COR-L47 (cell line): ENCODE results near the gene ADGRL3.
"Not testable (repeated sequence)": the region's sequence is repeated elsewhere in the genome, so short reads cannot be mapped to it uniquely, and the experiment has no call there.

Source experiments
- DNase-seq: peaks from one replicate; lab custom pipeline; 2025; lab: John Stamatoyannopoulos, UW

The ADGRL3 gene

DNA sequence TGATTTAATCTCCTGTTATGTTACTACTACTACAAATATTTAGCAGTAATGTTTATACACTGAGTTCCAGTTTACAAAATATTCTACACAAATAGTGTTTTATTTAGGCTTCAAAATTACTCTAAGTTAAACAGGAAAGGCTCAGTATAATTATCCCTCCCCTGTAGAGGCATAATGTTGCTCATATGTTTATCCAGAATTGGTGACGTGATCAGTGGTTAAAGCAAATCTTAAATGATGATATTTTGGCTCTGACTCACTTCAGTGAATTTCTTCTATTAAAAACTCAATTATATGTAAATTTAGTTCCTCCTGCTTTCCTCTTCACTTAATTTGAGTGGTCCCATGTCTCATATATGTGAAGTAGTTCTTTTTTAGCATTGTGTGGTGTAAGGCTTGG, 438.5 kb downstream of the ADGRL3 start:
- no peak for DNase-seq

DNA sequence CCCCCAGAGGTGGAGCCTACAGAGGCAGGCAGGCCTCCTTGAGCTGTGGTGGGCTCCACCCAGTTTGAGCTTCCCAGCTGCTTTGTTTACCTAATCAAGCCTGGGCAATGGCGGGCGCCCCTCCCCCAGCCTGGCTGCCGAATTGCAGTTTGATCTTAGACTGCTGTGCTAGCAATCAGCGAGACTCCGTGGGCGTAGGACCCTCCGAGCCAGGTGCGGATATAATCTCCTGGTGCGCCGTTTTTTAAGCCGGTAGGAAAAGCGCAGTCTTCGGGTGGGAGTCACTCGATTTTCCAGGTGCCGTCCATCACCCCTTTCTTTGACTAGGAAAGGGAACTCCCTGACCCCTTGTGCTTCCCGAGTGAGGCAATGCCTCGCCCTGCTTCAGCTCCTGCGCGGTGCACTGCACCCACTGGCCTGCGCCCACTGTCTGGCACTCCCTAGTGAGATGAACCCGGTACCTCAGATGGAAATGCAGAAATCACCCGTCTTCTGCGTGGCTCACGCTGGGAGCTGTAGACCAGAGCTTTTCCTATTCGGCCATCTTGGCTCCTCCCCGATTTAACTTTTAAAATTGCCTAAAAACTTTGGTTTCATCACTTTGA, 446.7 kb downstream of the ADGRL3 start:
- DNase-seq: not testable (repeated sequence)

DNA sequence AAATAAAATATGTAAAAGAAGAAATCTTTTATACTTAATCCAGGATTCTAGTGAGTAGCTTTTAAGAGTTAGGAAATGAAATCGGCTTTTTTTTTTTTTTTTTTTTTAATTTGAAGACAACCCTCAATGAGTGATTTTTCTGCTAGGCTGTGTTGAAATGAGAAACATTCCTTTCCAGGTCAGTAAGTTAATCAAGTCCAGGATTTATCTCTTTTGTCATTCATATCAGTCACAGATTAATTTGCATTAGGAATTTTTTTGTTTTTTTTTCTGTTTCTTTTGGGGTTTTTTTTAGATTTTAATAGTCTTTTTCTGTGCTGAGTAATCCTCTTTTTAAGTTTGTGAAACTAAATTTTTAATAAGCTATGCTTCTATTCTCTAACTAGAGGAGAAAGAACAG, 448.1 kb downstream of the ADGRL3 start:
- DNase-seq: no peak

DNA sequence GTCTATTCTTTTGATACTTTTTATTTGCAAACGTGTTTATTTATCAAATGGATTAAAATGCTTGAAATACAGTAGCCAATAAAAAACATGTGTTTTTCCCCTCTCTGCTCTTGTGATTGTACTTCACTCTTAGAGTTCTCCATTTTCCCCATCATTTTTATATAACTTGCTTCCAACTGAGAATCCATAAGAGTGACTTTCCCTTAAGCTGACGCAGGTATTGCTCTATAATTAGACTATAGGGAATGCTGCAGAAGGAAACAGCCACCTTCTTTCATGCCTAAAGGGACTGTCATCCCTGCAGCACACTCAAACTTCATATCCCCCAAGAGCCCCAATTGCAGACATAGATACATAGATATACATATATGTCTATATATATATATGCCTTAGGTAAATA, 456.9 kb downstream of the ADGRL3 start:
- DNase-seq: no peak

DNA sequence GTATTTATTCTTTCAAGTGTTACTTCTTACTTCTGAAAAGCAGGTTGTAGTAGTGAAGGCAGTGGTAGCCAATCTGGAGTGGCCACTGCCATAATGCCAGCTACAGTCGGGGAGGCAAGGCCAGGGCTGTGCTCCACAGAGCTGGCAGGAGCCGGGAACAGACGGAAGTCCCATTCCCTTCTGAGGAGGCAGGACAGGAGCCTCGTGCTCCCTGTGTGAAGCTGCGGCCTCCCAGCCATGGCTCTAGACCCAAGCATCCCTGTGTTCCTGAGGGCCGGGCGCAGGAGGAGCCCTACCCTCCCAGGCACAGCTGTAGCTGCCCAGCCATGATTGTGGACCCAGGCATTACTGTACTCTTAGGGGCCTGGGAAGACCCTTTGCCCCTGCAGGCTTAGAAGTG, 461.8 kb downstream of the ADGRL3 start:
- no peak for DNase-seq

DNA sequence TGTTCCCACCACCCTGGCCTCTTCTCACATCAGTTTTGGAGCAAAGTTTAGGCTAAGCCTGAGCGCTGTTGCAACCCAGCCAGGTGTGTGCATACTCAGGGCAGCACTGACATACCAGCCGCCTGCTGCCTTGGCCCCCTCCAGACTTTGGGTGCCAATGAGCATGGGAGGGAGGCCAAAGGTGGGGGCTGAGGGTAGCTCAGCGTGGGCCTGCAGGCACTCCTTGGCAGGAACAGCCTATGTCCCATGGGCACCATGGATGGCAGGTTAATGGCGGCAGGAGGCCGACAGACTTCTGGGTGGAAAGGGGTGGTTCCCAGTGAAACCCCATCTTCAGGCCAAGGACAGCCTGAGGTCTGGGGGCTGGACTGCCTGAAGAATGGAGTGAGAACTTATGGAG, 462.2 kb downstream of the ADGRL3 start:
- DNase-seq: no peak

DNA sequence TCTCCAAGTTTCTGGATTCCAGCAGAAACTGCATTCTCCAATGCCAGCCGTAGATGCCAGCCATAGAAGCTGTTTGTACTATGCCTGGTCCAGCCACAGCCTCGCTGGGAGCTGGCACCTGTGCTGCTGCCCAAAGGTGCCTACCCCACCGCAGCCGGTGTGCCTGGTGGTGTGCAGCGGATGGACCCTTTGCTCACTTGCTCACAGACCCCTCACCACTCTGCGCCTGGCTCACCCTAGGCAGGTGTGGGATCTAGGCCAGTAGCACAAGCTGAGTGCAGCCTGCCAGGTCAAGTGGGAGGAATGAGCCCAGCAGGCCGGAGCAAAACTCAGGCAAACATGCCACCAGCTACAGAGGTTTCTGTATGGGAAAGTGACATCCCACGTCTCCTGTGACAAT, 463.2 kb downstream of the ADGRL3 start:
- DNase-seq: no peak

DNA sequence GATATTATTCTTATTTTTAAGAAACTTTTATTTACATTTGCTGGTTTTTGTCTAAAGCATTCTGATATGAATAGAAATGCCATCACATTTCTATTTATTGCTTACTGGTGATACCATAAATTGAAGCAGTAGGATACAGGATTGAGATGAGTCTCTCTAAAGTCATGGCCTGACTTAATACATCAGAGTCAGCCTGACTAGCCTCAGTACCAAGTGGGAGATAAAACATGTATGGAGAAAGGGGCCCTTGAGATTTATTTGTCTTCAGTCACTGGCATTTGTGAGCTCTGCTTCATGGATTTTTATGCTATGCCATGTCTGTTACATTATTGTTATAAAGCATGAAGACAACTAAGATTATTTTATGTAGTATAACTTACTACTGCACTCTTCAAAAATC, 465.5 kb downstream of the ADGRL3 start:
- no peak for DNase-seq

DNA sequence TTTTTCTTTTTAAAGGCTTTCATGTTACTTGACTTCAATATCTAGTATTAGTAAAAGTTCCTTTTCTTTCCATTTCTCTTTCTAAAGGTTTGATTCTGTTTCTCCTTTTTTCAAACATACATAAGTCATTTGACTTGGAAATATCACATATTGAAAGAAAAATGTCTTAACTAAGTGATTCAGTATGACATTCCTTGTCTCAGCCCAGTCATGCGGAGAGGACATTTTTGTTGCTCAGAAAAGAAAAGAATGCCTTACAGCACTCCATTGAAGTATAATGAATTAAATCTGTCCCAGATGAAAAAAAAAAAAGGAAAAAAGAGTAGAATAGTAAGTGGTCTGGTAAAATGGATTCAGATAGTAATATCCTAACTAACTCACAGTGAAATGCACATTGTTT, 466.1 kb downstream of the ADGRL3 start:
- DNase-seq: no peak

DNA sequence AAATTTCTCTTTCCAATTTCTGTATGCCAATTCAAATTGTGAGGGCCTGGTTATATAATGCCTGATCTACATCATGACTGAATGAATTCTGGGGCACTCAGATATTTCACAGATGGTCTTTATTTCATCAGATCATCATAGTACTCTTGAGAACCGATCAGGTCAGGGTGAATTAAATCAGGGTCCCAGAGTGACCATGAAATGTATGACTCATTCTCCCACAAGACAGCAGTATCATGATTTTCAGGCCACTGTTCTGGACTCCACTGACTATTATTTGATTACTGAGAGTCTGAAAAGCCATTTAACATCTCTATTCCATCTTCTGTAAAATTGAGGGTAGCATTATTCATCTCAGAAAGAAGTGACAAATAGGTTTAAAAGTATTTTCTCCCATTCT, 471.5 kb downstream of the ADGRL3 start:
- no peak for DNase-seq

DNA sequence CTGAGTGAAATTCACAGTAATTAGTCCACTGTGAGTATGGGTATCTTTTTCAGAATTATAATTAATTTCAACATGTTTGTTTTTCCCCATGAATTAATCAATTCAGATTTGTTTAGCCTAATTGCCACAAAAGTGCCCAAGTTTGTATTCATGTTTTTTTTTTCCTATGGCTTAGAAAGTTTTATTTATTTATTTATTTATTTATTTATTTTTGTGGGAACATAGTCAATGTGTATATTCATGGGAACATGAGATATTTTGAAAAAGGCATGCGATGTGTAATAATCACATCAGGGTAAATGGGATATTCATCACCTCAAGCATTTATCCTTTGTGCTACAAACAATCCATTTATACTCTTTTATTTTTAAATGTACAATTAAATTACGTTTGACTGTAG, 475.3 kb downstream of the ADGRL3 start:
- no peak for DNase-seq

DNA sequence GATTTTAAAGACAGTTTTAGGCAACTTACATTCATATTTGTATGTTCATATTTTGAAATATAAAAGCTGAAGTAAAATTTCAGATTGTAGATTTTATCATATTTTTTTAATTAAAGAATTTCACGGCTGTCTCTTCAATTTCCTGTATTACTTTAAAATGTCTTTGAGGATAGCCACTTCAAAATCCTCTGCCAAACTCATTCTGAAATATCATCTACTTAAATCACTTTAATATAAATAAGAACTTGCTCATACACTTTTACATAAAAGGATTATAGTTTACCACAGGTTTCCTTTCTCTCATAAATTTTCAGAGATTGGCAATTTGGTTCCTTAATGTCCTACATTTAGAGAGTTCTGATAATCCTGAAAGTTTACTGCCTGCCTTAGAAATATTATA, 478.2 kb downstream of the ADGRL3 start:
- no peak for DNase-seq

DNA sequence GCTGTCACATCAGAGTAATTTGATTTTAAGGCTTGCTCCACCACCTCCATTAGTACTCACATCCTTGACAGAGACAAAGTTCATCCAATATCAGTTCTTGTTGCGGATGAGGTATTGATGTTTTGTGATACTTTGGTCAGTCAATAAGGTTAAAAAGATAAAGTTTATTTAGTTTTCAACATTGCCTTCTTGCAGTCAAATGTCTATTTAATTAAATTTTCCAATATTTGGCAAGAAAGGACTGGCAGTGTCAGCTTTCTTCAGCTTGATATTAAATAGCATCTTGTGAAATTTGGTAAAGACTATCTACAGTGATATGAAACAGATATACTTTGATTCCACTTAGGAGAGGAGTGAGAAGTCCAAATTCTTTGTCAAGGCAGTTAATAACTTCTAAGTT, 493.4 kb downstream of the ADGRL3 start:
- no peak for DNase-seq

DNA sequence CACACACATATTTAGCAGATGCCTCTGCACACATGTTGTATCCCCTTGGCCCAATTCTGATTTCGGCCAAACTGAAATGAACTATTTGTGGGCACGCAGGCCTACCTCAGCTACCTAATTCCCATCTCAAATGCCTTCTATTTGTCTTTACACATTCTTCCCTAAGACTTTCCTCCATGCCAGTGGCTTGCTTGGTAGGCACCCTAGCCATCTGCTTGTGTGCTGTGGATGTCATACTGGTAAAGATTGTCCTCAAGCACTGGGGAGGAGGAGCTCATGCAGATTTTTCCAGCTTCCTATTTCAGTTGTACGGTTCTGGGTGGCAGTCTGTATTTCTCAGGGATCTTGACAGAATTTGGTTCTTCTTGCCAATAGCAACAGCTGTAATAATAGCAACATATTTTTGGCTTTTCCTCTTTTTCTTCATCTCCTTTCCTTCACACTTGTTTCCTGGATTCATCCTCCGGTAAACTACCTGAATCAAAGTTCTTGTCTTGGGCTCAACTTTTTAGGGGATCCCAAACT, 514.3 kb downstream of the ADGRL3 start:
- no peak for DNase-seq

DNA sequence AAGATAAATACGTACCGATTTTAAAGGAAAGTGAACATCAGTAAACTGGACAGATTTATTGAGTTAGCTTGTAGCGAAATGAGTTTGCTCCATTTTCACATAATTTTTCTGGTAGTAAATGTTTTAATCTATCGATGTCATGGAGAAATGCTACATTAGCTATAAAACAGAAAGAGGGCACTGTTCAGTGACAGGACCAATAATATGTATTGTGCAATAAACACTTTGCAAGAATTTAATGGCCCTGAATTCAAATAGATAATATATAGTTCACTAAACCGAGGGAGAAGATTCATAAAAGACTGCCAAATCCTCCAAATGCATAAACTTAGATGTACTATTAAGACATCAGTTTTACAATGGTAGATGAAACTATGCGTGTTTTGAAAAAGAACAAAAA, 516.3 kb downstream of the ADGRL3 start:
- no peak for DNase-seq

DNA sequence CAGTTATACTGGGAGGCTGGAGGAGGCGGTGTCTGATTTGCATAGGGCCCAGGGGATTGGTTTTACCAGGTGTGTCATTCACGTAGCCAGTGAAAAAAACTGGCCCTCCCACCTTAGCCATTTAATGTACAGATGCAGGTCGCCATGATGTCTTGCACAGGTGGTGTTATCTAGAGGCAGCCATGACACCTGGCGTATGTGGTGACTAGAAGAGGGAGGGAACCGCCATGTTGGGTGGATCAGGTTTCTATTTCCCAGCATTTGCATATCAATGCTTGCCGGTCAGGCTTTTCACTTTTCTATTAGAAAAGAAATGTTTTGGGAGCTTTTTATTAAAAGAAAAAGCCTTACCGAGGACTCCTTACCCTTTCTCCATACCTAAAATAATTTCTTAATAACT, 523.4 kb downstream of the ADGRL3 start:
- no peak for DNase-seq

DNA sequence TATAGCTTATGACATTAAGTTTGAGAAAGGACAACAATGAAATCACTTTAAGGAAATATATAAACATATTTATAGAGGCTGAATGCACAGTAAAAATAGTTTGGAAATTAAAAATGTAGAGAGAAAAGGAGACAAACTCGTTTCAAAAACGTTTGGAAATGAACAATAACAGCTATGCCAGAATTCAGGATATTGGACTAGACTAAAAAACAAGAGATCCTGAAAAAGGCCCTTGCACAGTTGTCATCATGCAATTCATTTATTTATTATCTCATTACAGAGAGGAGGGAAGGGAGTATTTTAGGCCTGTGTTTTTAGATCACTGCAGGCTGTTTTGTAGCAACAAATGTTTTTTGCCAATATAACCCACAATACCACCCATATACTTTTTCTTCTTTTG, 527.2 kb downstream of the ADGRL3 start:
- no peak for DNase-seq

DNA sequence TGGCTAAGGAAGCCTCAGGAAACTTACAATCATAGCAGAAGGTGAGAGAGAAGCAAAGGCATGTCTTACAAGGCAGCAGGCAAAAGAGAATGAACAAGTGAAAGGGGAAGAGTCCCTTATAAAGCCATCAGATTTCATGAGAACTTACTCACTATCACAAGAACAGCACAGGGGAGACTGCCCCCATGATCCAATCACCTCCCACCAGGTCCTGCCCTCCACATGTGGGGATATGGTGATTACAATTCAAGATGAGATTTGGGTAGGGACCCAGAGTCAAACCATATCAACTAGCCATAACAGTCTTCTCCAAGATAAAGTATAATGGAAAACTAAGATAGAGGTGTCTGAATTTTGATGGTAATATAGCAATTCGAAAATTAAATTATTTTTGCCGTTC, 534.3 kb downstream of the ADGRL3 start:
- no peak for DNase-seq

DNA sequence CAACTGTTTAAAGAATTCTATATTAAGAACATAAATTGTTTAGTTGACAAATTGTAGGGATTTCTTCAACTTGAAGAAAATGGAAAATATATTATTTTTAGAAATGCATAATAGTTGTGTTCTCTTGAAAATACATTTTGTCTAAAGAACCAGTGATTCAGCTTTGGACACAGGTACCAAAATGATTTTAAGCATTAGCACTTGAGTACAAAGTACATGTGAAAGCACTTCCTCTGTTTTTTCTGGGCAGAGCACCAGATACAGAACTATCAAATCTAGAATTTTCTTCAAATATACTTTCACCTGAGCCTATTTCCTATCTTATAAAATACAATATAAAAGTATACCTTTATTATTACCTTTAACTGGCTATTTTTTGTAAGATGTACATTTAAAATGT, 539.8 kb downstream of the ADGRL3 start:
- DNase-seq: no peak

DNA sequence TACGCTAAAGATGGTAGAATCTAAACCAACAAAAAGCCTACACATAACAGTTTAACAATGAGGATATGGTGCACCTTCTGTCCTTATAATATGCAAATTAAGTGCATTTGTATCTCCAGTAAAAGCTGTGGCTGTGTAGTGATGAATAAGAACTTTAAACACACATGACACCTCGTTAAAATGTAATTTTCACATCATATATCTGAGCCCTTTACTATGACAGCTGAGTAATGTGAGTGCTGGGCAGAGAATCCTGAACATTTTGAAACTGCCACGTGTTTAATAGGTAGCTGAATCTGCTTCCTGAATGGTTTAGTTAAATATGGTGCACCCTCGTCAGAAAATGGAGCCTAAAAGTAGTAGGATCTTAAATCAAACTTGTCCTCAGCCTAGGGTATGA, 540.8 kb downstream of the ADGRL3 start:
- no peak for DNase-seq

DNA sequence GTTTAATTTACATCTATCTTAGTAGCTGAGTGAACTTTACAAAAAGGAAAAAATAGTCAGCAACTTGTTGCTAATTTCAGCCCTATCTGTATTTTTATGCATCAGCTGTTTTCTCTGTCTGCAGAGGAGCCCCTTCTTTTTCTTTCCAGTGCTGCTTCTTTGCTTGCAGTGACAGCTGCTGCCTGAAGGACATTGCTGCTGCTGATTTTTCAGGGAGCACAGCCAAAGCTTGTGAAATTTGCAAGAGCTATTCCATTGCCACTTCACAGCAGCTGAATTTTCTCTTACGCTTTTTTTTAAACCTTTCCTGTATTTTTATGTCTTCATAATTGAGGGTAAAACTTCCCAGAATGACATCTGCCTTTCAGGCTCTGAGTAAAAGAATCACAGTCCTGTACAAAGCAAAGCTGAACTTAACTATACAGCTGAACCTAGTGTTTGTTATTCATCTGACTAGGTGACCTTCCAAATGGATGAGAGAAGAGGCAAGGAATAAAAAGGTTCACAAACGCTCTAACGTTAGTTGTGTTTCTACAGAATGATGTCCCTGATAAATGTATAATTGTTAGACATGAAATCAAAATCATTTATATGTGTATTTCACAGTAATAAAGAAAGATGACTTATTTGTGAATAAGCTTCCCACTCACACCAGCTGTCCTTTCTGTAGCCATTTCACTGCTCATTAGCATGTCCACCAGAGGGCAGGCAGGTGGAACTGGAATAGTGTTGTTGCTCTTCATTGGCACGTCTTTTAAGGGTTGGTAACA, 541.4 kb downstream of the ADGRL3 start:
- DNase-seq: peak; percentile 23

DNA sequence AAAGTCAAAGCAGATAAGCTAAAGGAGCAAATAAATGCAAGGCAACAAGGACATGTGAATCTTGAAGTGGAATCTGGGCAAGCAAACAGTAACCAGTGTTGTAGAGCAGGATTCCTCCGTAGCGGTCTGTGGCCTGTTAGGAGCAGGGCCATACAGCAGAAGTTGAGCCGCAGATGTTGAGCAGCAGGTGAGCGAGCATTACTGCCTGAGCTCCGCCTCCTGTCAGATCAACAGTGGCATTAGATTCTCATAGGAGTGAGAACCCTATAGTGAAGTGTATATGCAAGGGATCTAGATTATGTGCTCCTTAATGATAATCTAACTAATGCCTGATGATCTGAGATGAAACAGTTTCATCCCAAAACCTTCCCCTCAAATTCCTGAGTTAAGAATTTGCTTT, 550.7 kb downstream of the ADGRL3 start:
- no peak for DNase-seq

DNA sequence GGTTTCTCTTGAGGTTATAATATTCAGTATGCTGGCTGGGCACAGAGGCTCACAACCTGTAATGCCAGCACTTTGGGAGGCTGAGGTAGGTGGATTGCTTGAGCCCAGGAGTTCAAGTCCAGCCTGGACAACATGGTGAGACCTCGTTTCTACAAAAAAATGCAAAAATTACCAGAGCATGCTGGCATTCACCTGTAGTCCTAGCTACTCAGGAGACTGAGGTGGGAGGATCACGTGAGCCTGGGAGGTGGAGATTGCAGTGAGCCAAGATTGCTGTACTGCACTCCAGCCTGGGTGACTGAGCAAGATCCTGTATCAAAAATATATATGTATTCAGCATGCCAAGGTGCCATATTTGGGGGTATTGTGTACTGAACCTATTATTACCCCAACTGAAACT, 552.5 kb downstream of the ADGRL3 start:
- DNase-seq: no peak

DNA sequence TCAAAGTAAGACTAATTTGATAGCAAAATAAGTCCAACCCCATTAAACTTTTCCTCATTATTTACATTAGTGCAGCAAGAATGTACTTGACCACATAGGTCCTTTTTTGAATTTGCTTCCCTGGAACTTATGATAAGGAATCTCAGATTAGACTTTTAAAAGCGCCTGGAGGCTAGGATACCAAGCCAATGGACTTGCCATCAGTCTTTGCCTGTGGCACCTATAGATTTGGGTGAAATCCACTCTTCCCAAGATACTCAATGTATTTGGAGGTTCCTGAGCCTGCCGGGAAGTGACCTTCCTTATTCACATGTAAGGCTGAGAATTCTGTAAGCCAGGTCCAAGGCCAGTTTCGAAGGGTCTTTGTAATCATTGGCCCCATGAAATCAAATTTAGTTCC, 553.6 kb downstream of the ADGRL3 start:
- no peak for DNase-seq
